Endodermal cell (in vitro differentiated cells): ENCODE measurements around the gene SDHAF4. TPM values are rescaled to one million over a fixed set of nuclear protein-coding genes. Genes with fewer than 3 reads are reported as not detected.

Source experiments
- DNase-seq: peaks from one replicate; pipeline ENCODE4 v3.0.0-alpha.2; 2017
- H3K27ac ChIP-seq: 2 replicates; pipeline ENCODE4 v1.5.1; 2013; ENCODE audit warnings: mild to moderate bottlenecking, low read depth, low read length, moderate library complexity
- H3K27me3 ChIP-seq: 2 replicates; pipeline ENCODE4 v1.6.1; 2013; ENCODE audit warnings: mild to moderate bottlenecking, low read length, moderate library complexity; ENCODE audit not compliant: insufficient read depth, control insufficient read depth, poor library complexity, severe bottlenecking
- H3K36me3 ChIP-seq: 2 replicates; pipeline ENCODE4 v1.7.0; 2013; ENCODE audit warnings: mild to moderate bottlenecking, low read length, moderate library complexity; ENCODE audit not compliant: control insufficient read depth, insufficient read depth
- H3K4me1 ChIP-seq: one replicate; pipeline ENCODE4 v1.7.0; 2013; ENCODE audit warnings: low read length; ENCODE audit not compliant: control insufficient read depth, insufficient read depth
- H3K4me3 ChIP-seq: 2 replicates; pipeline ENCODE4 v1.5.1; 2013; ENCODE audit warnings: mild to moderate bottlenecking, low read length, moderate library complexity
- H3K9ac ChIP-seq: 2 replicates; pipeline ENCODE4 v1.6.1; 2013; ENCODE audit warnings: mild to moderate bottlenecking, low read length, moderate library complexity; ENCODE audit not compliant: poor library complexity, severe bottlenecking; ENCODE audit errors: extremely low read depth
- H3K9me3 ChIP-seq: 2 replicates; pipeline ENCODE4 v1.6.1; 2013; ENCODE audit warnings: mild to moderate bottlenecking, low read length, moderate library complexity; ENCODE audit not compliant: control insufficient read depth
- H3K27ac Mint-ChIP-seq: 2 replicates; pipeline ENCODE4 v1.8.0; 2020; ENCODE audit warnings: mixed read lengths
- H3K27me3 Mint-ChIP-seq: 2 replicates; pipeline ENCODE4 v1.8.0; 2021; ENCODE audit warnings: mild to moderate bottlenecking, mixed read lengths; ENCODE audit not compliant: insufficient read depth
- H3K36me3 Mint-ChIP-seq: 2 replicates; pipeline ENCODE4 v1.8.0; 2020; ENCODE audit warnings: low read depth, mixed read lengths
- H3K4me1 Mint-ChIP-seq: 2 replicates; pipeline ENCODE4 v1.8.0; 2020; ENCODE audit warnings: mixed read lengths
- H3K4me3 Mint-ChIP-seq: 2 replicates; pipeline ENCODE4 v1.8.0; 2020; ENCODE audit warnings: mild to moderate bottlenecking, moderate library complexity, mixed read lengths
- H3K9me3 Mint-ChIP-seq: 2 replicates; pipeline ENCODE4 v1.8.0; 2020; ENCODE audit warnings: mild to moderate bottlenecking, mixed read lengths
- CTCF ChIP-seq: fragments of 200-600 bp; sonication (generic); conservative IDR thresholded peaks from 2 replicates; pipeline ENCODE4 v1.5.0; 2021; ENCODE audit warnings: antibody characterized with exemption, mild to moderate bottlenecking
- WGBS, 2 experiments: methylation state at CpG; one replicate each; pipeline versions ENCODE4 v1.1.5 to v1.1.7; 2013; ENCODE audit warnings: missing lambda C conversion rate in 2 of 2, mixed read lengths in 1 of 2; ENCODE audit not compliant: insufficient coverage in 1 of 2, insufficient read length in 1 of 2; 5-methylcytosine and 5-hydroxymethylcytosine counted together
- total RNA-seq, 2 donors: library from RNA; stranded (reverse); fragmentation: NEBNext Ultra II Directional in 1 of 2; extraction: Animal tissue kit (Norgen Biotek cat#: 25700) in 1 of 2; gene quantifications; 2 replicates in 1 of 2; 3 replicates in 1 of 2; pipeline ENCODE4 v1.2.1, GENCODE V29; 2021

The SDHAF4 gene
- total RNA-seq, 2 donors from 2014 or later, result 23.5 to 47.4 TPM

DNA sequence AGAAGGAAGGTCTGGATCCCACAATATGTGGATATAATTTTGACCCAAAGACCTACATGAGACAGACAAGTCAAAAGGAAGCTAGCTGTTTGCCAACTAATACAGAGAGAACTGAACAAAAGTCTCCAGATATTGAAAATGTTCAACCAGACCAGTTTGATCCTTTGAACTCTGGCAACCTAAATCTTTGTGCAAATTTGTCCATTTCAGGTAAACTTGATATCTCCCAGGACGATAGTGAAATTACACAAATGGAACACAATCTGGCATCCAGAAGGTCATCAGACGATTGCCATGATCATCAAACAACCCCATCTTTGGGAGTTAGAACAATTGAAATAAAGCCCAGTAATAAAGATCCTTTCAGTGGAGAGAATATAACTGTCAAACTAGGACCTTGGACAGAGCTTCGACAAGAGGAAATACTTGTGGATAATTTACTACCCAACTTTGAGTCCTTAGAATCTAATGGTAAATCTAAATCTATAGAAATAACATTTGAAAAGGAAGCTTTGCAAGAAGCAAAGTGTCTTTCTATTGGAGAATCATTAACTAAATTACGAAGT lies 41.9 kb upstream of the SDHAF4 start:
- H3K4me1 Mint-ChIP-seq, result peaks cover 30% of the 10 kb centered on the region
- H3K4me3 ChIP-seq, result no peak overlapping the region
- no peaks in the 10 kb centered on the region for H3K27me3 ChIP-seq
- TF ChIP-seq CTCF, result no peak
- peaks cover 7% of the 10 kb centered on the region for H3K36me3 Mint-ChIP-seq
- no peak for DNase-seq
- H3K9ac ChIP-seq, result no peak overlapping the region
- no peaks in the 10 kb centered on the region for H3K36me3 ChIP-seq
- H3K4me1 ChIP-seq, result no peaks in the 10 kb centered on the region
- H3K27ac ChIP-seq, result no peak overlapping the region
- H3K27ac Mint-ChIP-seq, result no peak overlapping the region
- H3K27me3 Mint-ChIP-seq, result no peaks in the 10 kb centered on the region
- 87 to 95% methylated on average over 2 to 4 of the region's 4 CpGs for WGBS, 2 experiments
- H3K9me3 Mint-ChIP-seq, result no peaks in the 10 kb centered on the region
- H3K4me3 Mint-ChIP-seq, result no peak overlapping the region
- no peaks in the 10 kb centered on the region for H3K9me3 ChIP-seq

- no peak overlapping the region for H3K9ac ChIP-seq
- no peak overlapping the region for H3K27ac ChIP-seq
- no peaks in the 10 kb centered on the region for H3K27me3 ChIP-seq
- H3K27ac Mint-ChIP-seq, result no peak overlapping the region
- H3K36me3 ChIP-seq, result no peaks in the 10 kb centered on the region
- H3K4me3 Mint-ChIP-seq, result no peak overlapping the region
- H3K4me1 ChIP-seq, result no peaks in the 10 kb centered on the region
- DNase-seq, result no peak
- no peak overlapping the region for H3K4me3 ChIP-seq
- no peak for TF ChIP-seq CTCF
- H3K4me1 Mint-ChIP-seq, result peaks cover 17% of the 10 kb centered on the region
- 92 to 93% methylated on average over 3 to 5 of the region's 5 CpGs for WGBS, 2 experiments
- H3K27me3 Mint-ChIP-seq, result no peaks in the 10 kb centered on the region
- peaks cover 7% of the 10 kb centered on the region for H3K36me3 Mint-ChIP-seq
- H3K9me3 Mint-ChIP-seq, result no peaks in the 10 kb centered on the region
- H3K9me3 ChIP-seq, result no peaks in the 10 kb centered on the region
These were observed 39.5 kb upstream of the SDHAF4 start for GRCh38 chr6:70527071-70527737.

DNA sequence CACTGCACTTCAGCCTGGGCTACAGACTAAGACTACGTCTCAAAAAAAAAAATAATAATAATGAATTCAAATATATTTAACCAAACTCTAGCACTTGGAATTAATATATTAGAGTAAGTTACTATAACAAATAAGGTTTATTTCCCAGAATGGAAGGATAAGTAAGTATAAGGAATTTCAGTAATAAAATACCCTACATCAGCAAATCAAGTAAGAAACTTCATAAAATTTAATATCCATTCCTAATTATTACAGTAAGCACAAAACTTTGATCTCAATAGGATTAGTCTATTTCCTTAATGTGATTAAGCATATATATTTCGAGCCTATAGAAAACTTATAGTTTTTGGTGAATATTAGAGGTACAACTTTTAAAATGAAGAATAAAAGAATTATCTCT lies 36.7 kb upstream of the SDHAF4 start:
- no peaks in the 10 kb centered on the region for H3K27me3 Mint-ChIP-seq
- no peak overlapping the region for H3K4me3 ChIP-seq
- no peak overlapping the region for H3K9ac ChIP-seq
- no peak for TF ChIP-seq CTCF
- no peaks in the 10 kb centered on the region for H3K36me3 ChIP-seq
- no peaks in the 10 kb centered on the region for H3K4me1 ChIP-seq
- no peak overlapping the region for H3K27ac ChIP-seq
- no peak for DNase-seq
- no peaks in the 10 kb centered on the region for H3K27me3 ChIP-seq
- H3K9me3 ChIP-seq, result no peaks in the 10 kb centered on the region
- H3K9me3 Mint-ChIP-seq, result no peaks in the 10 kb centered on the region
- H3K4me3 Mint-ChIP-seq, result no peak overlapping the region
- WGBS, 2 experiments, result no CpG with 5 or more reads among the region's 2 CpGs
- H3K4me1 Mint-ChIP-seq, result peaks cover 17% of the 10 kb centered on the region
- peaks cover 9% of the 10 kb centered on the region for H3K36me3 Mint-ChIP-seq
- H3K27ac Mint-ChIP-seq, result no peak overlapping the region
